ENCODE data around the gene PPP3CA. TPM values are rescaled to one million over a fixed set of nuclear protein-coding genes. Genes with fewer than 3 reads are reported as not detected.

The PPP3CA gene
- total and polyA plus RNA-seq, 2 of the 8 experiments (the other 6 are each of a cell fraction or from before 2014, with no cell fraction given), result 7.9 to 35.0 TPM

DNA sequence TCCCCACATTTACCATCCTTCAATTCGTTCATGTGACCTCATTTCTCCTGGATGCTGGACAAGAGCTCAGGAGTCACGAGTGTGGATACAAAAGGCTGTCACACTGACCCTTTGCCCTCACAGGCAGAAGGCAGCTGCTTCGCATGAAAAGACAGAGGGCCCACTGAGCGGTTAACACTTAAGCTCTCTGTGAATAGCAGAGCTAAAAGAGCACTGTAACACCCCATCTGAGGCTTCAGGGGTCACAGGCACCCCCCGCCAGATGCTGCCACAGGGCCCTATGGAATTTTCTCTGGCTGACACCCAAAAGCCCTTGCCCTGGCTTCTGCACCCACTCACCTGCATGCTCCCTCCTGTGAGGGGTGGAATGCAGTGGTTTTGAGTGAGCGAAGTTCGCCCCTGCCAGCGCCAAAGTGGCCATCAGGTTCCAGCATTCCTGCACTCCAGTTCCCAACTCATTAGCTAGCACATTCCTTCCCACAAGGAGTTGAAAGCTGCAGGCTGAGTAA lies 360.9 kb downstream of the PPP3CA start (continued):
- TF ChIP-seq, protein P1, sequence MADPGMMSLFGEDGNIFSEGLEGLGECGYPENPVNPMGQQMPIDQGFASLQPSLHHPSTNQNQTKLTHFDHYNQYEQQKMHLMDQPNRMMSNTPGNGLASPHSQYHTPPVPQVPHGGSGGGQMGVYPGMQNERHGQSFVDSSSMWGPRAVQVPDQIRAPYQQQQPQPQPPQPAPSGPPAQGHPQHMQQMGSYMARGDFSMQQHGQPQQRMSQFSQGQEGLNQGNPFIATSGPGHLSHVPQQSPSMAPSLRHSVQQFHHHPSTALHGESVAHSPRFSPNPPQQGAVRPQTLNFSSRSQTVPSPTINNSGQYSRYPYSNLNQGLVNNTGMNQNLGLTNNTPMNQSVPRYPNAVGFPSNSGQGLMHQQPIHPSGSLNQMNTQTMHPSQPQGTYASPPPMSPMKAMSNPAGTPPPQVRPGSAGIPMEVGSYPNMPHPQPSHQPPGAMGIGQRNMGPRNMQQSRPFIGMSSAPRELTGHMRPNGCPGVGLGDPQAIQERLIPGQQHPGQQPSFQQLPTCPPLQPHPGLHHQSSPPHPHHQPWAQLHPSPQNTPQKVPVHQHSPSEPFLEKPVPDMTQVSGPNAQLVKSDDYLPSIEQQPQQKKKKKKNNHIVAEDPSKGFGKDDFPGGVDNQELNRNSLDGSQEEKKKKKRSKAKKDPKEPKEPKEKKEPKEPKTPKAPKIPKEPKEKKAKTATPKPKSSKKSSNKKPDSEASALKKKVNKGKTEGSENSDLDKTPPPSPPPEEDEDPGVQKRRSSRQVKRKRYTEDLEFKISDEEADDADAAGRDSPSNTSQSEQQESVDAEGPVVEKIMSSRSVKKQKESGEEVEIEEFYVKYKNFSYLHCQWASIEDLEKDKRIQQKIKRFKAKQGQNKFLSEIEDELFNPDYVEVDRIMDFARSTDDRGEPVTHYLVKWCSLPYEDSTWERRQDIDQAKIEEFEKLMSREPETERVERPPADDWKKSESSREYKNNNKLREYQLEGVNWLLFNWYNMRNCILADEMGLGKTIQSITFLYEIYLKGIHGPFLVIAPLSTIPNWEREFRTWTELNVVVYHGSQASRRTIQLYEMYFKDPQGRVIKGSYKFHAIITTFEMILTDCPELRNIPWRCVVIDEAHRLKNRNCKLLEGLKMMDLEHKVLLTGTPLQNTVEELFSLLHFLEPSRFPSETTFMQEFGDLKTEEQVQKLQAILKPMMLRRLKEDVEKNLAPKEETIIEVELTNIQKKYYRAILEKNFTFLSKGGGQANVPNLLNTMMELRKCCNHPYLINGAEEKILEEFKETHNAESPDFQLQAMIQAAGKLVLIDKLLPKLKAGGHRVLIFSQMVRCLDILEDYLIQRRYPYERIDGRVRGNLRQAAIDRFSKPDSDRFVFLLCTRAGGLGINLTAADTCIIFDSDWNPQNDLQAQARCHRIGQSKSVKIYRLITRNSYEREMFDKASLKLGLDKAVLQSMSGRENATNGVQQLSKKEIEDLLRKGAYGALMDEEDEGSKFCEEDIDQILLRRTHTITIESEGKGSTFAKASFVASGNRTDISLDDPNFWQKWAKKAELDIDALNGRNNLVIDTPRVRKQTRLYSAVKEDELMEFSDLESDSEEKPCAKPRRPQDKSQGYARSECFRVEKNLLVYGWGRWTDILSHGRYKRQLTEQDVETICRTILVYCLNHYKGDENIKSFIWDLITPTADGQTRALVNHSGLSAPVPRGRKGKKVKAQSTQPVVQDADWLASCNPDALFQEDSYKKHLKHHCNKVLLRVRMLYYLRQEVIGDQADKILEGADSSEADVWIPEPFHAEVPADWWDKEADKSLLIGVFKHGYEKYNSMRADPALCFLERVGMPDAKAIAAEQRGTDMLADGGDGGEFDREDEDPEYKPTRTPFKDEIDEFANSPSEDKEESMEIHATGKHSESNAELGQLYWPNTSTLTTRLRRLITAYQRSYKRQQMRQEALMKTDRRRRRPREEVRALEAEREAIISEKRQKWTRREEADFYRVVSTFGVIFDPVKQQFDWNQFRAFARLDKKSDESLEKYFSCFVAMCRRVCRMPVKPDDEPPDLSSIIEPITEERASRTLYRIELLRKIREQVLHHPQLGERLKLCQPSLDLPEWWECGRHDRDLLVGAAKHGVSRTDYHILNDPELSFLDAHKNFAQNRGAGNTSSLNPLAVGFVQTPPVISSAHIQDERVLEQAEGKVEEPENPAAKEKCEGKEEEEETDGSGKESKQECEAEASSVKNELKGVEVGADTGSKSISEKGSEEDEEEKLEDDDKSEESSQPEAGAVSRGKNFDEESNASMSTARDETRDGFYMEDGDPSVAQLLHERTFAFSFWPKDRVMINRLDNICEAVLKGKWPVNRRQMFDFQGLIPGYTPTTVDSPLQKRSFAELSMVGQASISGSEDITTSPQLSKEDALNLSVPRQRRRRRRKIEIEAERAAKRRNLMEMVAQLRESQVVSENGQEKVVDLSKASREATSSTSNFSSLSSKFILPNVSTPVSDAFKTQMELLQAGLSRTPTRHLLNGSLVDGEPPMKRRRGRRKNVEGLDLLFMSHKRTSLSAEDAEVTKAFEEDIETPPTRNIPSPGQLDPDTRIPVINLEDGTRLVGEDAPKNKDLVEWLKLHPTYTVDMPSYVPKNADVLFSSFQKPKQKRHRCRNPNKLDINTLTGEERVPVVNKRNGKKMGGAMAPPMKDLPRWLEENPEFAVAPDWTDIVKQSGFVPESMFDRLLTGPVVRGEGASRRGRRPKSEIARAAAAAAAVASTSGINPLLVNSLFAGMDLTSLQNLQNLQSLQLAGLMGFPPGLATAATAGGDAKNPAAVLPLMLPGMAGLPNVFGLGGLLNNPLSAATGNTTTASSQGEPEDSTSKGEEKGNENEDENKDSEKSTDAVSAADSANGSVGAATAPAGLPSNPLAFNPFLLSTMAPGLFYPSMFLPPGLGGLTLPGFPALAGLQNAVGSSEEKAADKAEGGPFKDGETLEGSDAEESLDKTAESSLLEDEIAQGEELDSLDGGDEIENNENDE (IDR thresholded peaks at IDR 0.05; ENCODE audit: insufficient replicate concordance, low read length), result no peak
- TF ChIP-seq RNF2 (IDR thresholded peaks at IDR 0.05; ENCODE audit: borderline replicate concordance, low read depth, low read length, missing control alignments, poor library complexity, severe bottlenecking), result no peak
- TF ChIP-seq PHF8 (conservative IDR thresholded peaks at IDR 0.05; ENCODE audit: low read depth, low read length), result no peak
- no peak for TF ChIP-seq EGR1 (IDR thresholded peaks at IDR 0.05; ENCODE audit: borderline replicate concordance, low read depth, low read length)
- no peak for TF ChIP-seq KDM1A (IDR thresholded peaks at IDR 0.05; ENCODE audit: borderline replicate concordance, low read length)
- no peak; a peak in 1 of 3 replicates for TF ChIP-seq EP300 (IDR thresholded peaks at IDR 0.05; ENCODE audit: borderline replicate concordance in 1 of 2, low read depth in 2 of 2, low read length in 2 of 2)
- no peak for TF ChIP-seq USF2 (IDR thresholded peaks at IDR 0.05; ENCODE audit: low read length)
- TF ChIP-seq TCF12 (IDR thresholded peaks at IDR 0.05; ENCODE audit: low read depth, low read length), result no peak
- TF ChIP-seq TAF7 (optimal IDR thresholded peaks at IDR 0.05; ENCODE audit: borderline replicate concordance, low read depth, low read length), result no peak

All from H1 (cell line).